IPS-18c (cell line): ENCODE data around the gene BZW2.

ENCODE experiments used
- H3K4me3 ChIP-seq: 2 replicates; pipeline ENCODE4 v1.7.0; 2013; ENCODE audit warnings: low read depth, mild to moderate bottlenecking, low read length, moderate library complexity; ENCODE audit not compliant: insufficient read depth
- H3K9me3 ChIP-seq: one replicate; pipeline ENCODE4 v1.6.1; 2013; ENCODE audit warnings: mild to moderate bottlenecking, low read length, moderate library complexity; ENCODE audit not compliant: control insufficient read depth, insufficient read depth

BZW2 gene

DNA sequence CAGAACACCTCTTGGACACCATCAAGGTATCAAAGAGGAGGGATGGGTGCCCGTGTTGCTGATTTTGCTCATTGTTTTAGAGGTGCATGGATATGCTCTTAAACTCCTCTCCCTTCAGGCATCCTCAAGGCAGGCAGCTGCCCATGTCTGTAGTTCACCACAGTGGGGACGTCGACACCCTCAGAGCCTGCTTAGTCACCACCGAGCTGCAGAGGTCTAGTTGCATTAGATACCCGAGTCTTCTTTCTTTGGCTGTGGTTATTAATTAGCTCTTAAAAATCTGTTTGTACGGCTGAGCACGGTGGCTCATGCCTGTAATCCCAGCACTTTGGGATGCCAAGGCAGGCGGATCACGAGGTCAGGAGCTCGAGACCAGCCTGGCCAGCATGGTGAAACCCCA, 82.8 kb downstream of the BZW2 start:
- Histone ChIP-seq H3K4me3 (no peak overlapping the region), H3K9me3 (no peaks in the 10 kb centered on the region)

GRCh38 chr7:16729541-16729940, 83.6 kb downstream of the BZW2 start:
- H3K9me3 ChIP-seq: no peaks in the 10 kb centered on the region
- no peak overlapping the region for H3K4me3 ChIP-seq

- Histone ChIP-seq H3K4me3 (no peak overlapping the region), H3K9me3 (no peaks in the 10 kb centered on the region)
These were observed 85.0 kb downstream of the BZW2 start for GRCh38 chr7:16730937-16731336.

GRCh38 chr7:16732828-16733227, 86.8 kb downstream of the BZW2 start:
- H3K9me3 ChIP-seq: no peaks in the 10 kb centered on the region
- H3K4me3 ChIP-seq: no peak overlapping the region

DNA sequence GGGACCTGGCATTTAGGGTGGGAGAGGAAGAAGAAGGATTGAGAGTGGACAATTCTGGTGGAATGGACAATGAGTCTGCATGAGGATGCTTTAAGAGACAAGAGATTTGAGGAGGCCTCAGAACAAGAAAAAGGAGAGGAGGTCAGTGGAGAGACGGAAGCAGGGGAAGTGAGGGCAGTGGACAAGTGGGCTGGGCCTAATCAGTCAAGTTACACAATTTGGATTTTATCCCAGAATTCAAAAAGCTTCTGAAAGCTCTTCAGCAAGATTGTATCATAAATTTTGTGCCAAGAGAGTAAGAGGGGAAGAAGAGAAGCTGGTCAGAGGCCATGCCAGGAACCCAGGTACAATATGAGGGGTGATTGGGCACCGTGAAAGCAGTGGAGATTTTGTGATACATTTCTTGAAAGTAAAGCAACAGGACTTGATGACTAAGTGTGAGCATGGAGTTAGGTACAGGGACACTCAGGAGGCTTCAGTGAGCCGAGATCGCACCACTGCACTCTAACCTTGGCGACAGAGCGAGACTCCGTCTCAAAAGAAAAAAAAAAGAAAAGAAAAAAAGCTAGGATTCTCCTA, 88.3 kb downstream of the BZW2 start:
- no peaks in the 10 kb centered on the region for H3K9me3 ChIP-seq
- no peak overlapping the region for H3K4me3 ChIP-seq

DNA sequence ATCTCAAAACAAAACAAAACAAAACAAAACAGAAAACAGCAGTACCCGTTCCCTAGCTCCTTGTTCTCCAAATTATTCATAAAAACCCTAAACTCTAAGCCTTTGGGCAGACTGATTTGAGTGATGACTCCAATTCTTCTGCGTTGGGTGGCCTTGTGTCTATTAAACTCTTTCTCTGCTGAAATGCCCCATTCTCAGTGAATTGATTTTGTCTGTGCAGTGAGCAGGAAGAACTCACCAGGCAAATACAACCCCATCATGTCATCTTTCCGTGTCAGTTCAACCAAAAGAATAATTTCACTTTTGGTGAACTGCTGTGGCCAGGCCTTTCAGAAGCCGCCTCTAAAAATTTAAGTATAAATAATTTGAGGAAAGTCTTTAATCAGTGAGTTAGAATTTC, 89.0 kb downstream of the BZW2 start:
- no peak overlapping the region for H3K4me3 ChIP-seq

GRCh38 chr7:16738011-16738688, 92.2 kb downstream of the BZW2 start:
- Histone ChIP-seq H3K4me3 (no peak overlapping the region), H3K9me3 (no peaks in the 10 kb centered on the region)

More for the DNA sequence above, 89.0 kb downstream of the BZW2 start:
- no peaks in the 10 kb centered on the region for H3K9me3 ChIP-seq

- no peaks in the 10 kb centered on the region for H3K9me3 ChIP-seq
These were observed 94.1 kb downstream of the BZW2 start for GRCh38 chr7:16739863-16740622.

GRCh38 chr7:16740623-16740953, 94.6 kb downstream of the BZW2 start:
- no peaks in the 10 kb centered on the region for H3K9me3 ChIP-seq
- no peak overlapping the region for H3K4me3 ChIP-seq

More at GRCh38 chr7:16739863-16740622, 94.1 kb downstream of the BZW2 start:
- H3K4me3 ChIP-seq: no peak overlapping the region

DNA sequence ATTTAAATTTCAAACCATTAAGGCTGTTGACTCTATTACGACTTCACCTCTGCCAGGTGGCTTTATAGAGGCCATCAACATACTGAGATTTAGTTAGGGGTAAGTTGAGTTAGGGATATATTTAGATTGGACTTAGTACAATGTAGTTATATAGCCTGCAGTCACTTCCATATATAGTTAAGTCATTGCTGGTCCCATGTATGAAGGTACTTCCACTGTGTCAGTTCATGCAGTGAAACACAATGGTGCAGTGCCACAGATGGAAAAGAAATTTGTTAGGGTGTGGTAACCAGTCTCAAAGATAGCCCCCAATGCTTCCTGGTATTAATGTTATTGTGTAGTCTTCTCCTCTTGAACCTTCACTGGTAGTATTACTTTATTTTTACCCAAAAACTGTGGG, 95.0 kb downstream of the BZW2 start:
- Histone ChIP-seq H3K4me3 (no peak overlapping the region), H3K9me3 (no peaks in the 10 kb centered on the region)

- Histone ChIP-seq H3K4me3 (no peak overlapping the region), H3K9me3 (no peaks in the 10 kb centered on the region)
These were observed 95.7 kb downstream of the BZW2 start for GRCh38 chr7:16741676-16742075.

- Histone ChIP-seq H3K4me3 (no peak overlapping the region), H3K9me3 (no peaks in the 10 kb centered on the region)
These were observed 96.6 kb downstream of the BZW2 start for GRCh38 chr7:16742547-16742946.

DNA sequence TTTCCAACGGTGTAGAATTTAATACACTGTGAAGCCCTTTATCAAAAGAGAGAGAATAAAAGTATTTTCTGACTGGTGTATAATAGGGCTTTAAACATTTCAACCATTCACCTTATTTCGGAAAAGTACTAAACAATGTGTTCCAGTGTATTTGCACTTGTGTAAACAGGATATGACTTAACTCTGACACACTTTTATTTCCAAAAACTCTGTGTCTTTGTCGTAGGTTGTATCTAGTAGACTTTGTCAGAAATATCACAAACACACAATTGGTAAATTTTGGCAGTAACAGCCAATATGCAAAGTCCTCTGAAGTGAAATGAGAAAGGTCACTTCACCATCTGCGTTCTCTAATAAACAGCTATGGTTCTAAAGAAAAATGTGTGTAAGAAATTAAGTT, 97.3 kb downstream of the BZW2 start:
- no peaks in the 10 kb centered on the region for H3K9me3 ChIP-seq
- H3K4me3 ChIP-seq: no peak overlapping the region

DNA sequence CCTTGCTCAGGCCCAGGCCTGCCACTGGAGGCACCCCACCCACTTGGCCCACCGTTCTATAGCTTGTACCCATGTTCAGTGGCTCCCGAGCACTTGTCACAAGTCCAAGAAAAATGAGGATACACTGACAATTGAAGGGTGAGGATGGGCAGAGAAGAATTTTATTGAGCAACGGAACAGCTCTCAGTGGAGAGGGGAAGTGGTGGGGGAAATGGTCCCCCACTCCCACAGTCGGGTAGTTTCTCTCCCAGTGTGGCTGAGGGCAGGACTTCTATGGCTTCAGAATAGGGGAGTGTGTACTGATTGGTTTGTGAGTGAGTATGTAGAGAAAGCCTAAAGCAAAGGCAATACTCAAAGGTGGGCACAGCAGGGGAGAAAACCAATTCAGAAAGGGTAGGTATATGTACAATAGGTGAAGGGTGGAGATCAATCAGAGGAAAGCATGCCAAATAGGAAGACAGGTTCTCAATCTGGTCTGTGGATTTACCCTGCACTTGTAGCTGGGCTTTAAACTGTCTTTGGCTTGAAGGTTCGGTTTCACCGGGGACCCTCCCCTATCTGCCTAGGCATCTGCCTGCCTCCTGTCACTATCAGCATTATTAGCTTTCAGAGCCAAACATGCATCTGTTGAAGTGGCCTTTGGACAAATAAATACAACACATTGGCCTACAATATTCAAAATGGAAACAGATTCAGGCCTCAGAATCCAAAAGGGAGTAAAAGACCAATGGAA, 98.7 kb downstream of the BZW2 start:
- Histone ChIP-seq H3K9me3 (no peaks in the 10 kb centered on the region), H3K4me3 (no peak overlapping the region)

DNA sequence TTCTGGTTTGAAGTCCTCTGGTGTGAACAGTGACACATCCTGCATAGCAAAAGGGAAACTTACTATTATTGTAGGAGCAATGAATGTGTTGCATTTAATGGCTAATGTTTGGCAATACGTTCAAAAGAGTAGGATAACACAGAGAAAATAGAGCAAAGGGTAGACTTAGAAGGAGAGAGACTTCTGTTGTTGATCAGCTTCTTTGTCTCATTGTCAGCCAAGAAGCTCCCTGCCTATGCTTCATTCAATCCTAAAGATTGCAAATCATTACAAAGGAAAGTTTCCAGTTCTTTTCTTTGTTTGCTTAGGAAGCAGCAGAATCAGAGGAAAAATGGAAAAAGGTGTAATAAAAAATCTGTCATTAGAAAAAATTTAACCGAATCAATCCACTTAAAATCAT, 99.7 kb downstream of the BZW2 start:
- H3K9me3 ChIP-seq: no peaks in the 10 kb centered on the region
- no peak overlapping the region for H3K4me3 ChIP-seq

GRCh38 chr7:16747102-16747501, 101.1 kb downstream of the BZW2 start:
- no peaks in the 10 kb centered on the region for H3K9me3 ChIP-seq
- no peak overlapping the region for H3K4me3 ChIP-seq

DNA sequence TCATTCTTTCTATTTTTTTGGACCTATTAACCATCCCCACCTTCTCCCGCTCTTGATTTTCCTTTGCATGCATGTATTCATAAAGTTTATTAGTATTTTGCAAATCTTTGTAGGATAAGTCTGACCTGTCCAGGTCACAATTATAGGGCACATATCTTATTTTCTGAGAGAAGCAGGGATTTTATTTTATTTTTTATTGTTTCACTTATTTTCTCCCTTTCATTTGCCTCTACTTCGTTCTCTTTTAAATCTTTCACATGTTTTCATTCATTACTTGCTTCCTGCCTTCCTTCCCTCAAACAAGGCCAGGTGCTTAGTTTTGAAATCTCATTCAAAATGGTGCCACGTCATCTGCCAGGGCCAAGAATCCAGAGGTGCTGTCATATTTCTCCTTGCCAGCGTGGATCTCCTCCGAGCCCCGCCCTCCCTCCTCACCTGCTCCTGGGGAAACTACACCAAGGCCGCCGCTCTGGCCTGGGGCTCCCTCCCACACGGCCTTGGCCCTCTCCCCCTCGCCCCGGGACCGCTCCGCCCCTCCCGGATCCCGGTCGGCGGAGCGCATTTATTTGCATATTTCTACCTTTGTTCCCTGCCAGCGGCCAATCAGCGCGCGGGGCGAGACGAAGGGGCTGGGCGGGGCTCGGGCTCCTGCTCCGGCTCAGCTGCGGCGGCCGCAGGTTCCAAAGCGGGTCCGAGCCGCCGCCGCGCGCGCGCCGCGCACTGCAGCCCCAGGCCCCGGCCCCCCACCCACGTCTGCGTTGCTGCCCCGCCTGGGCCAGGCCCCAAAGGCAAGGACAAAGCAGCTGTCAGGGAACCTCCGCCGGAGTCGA, 107.3 kb downstream of the BZW2 start, which contains the start of gene TSPAN13:
TSPAN13 (plus strand) TSS at position 654 of the 830 bp plus-strand sequence. CDS start 213 bp downstream, outside the sequence.
- Histone ChIP-seq H3K4me3 (peak within 1 kb of the TSS; percentile 93), H3K9me3 (no peaks in the 10 kb centered on the region)
